GM12892 (cell line): ENCODE results near the gene MTERF2.

ENCODE experiments used
- DNase-seq: peaks from one replicate; pipeline ENCODE4 v3.0.0; 2011; ENCODE audit not compliant: insufficient read length
- FAIRE-seq: peaks from 2 replicates; lab custom pipeline; 2011; peaks lifted over from hg19 to GRCh38; lab: Jason Lieb, UNC
- POLR2A ChIP-seq: IDR thresholded peaks from 2 replicates; pipeline ENCODE4 v1.6.1; 2011; ENCODE audit warnings: low read depth, low read length, control low read depth
- POLR2AphosphoS5 ChIP-seq: IDR thresholded peaks from 2 replicates; pipeline ENCODE4 v1.6.1; 2011; ENCODE audit warnings: low read depth, low read length, control low read depth
- TAF1 ChIP-seq: IDR thresholded peaks from 2 replicates; pipeline ENCODE4 v1.6.1; 2011; ENCODE audit warnings: low read depth, mild to moderate bottlenecking, control low read depth, low read length, borderline replicate concordance

Gene MTERF2

GRCh38 chr12:106960443-106960842 is 26.5 kb downstream of the MTERF2 start:
- DNase-seq: no peak
- TF ChIP-seq POLR2A (no peak), POLR2AphosphoS5 (no peak), TAF1 (no peak)
- FAIRE-seq: no peak

GRCh38 chr12:106957583-106957982 is 29.4 kb downstream of the MTERF2 start:
- FAIRE-seq (no peak), DNase-seq (no peak)
- TF ChIP-seq POLR2AphosphoS5 (no peak), POLR2A (no peak), TAF1 (no peak)

- DNase-seq: peak; percentile 46
- FAIRE-seq: no peak
- TF ChIP-seq POLR2A: no peak
- TF ChIP-seq TAF1: no peak
- no peak for TF ChIP-seq POLR2AphosphoS5
Measured at GRCh38 chr12:106956048-106956578, 30.8 kb downstream of the MTERF2 start.

- TF ChIP-seq POLR2AphosphoS5: peak; percentile 59
- TF ChIP-seq TAF1: peak; percentile 79
- peak; percentile 83; the same call in 1 of the 2 replicates for TF ChIP-seq POLR2A
- FAIRE-seq: peak; percentile 94
- peak; percentile 84 for DNase-seq
Measured at GRCh38 chr12:106955377-106956047, 31.4 kb downstream of the MTERF2 start, which contains the start of gene TMEM263. TMEM263 (plus strand) TSS chr12:106955907; CDS start chr12:106967117, 11,210 bp downstream.

- no peak for FAIRE-seq
- DNase-seq: no peak
- TF ChIP-seq POLR2A (no peak), POLR2AphosphoS5 (no peak), TAF1 (no peak)
Measured at GRCh38 chr12:106954462-106955376, 32.2 kb downstream of the MTERF2 start.

GRCh38 chr12:106953352-106954250 is 33.3 kb downstream of the MTERF2 start:
- DNase-seq: no peak
- FAIRE-seq: no peak
- TF ChIP-seq POLR2AphosphoS5 (no peak), TAF1 (no peak), POLR2A (no peak)

GRCh38 chr12:106950591-106950990 is 36.4 kb downstream of the MTERF2 start:
- no peak for DNase-seq
- TF ChIP-seq POLR2AphosphoS5 (no peak), TAF1 (no peak), POLR2A (no peak)
- no peak for FAIRE-seq

- no peak for TF ChIP-seq POLR2AphosphoS5
- no peak for TF ChIP-seq POLR2A
- no peak for TF ChIP-seq TAF1
- DNase-seq (no peak), FAIRE-seq (peak; percentile 17)
Measured at GRCh38 chr12:106947461-106947860, 39.5 kb downstream of the MTERF2 start.

- no peak for FAIRE-seq
- no peak for DNase-seq
Measured at GRCh38 chr12:106945261-106945851, 41.6 kb downstream of the MTERF2 start.

GRCh38 chr12:106942775-106943174 is 44.2 kb downstream of the MTERF2 start:
- FAIRE-seq (no peak), DNase-seq (no peak)
- TF ChIP-seq POLR2AphosphoS5 (no peak), TAF1 (no peak), POLR2A (no peak)

More at GRCh38 chr12:106945261-106945851, 41.6 kb downstream of the MTERF2 start:
- TF ChIP-seq TAF1: no peak
- no peak for TF ChIP-seq POLR2A
- TF ChIP-seq POLR2AphosphoS5: no peak

GRCh38 chr12:106941481-106942156 is 45.3 kb downstream of the MTERF2 start:
- TF ChIP-seq POLR2AphosphoS5 (no peak), POLR2A (no peak), TAF1 (no peak)
- FAIRE-seq: no peak
- DNase-seq: no peak
